HG03469 (cell line): ENCODE results near the gene KCNN1.

Experiments used
- ATAC-seq: cut with Tn5 transposase; IDR thresholded peaks from one replicate; pipeline ENCODE4 v1.9.1; 2021; ENCODE audit warnings: mild to moderate bottlenecking, moderate library complexity, moderate number of reproducible peaks; ENCODE audit not compliant: unreplicated experiment

KCNN1 gene

GRCh38 chr19:17946965-17947784, 19.7 kb upstream of the KCNN1 start:
- peak; percentile 10 for ATAC-seq

DNA sequence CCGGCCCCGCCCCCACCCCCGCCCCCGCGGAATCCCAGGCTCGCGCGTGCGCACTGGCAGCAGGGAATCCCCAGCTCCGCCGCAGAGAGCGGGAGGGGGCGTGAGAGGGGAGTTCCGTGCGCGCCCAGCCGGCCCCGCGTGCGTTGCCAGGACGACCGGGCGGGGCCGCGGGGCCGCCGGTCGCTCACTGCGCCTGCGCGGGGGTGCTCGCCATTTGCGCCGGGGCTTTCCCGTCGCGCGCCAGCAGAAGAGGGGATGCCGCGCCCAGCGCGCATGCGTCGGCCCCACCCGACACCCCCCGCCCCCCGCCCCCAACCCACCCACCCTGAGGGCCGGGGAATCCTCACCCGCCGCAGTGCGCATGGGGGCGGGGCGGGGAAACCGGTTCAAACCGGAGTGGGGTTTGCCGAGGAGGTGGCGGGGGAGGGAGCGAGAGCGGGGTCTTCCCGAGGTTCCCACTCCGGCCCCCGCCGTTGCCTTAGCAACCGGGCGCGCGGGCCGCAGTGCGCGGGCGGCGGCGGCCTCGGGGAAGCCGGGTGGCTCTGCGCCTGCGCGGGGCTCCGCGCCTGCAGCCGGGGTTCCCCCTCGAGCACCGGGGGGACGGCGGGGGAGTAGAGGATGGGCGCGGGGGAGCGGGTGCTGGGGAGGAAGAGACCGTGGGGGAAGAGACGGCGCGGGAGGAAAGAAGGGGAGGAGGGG, 18.9 kb upstream of the KCNN1 start:
- peak; percentile 29 for ATAC-seq

DNA sequence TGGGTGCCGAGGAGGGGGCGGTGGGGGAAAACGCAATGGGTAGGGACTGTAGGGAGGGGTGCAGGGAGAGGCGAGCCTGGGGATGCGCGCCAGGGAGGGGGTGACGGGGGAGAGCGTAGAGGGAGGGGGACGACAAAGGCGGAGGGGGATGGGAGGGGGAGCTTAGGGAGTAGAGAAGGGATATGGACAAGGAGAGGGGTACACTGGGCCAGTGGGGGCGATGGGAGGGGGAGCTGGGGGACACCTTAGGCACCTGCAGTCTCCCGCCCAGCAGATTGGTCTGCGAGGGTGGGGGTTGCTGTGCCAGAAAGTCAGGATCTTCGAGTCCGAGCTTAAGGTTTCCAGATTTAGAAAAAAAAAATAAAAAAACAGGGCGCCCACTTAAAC, 18.4 kb upstream of the KCNN1 start:
- no peak for ATAC-seq

DNA sequence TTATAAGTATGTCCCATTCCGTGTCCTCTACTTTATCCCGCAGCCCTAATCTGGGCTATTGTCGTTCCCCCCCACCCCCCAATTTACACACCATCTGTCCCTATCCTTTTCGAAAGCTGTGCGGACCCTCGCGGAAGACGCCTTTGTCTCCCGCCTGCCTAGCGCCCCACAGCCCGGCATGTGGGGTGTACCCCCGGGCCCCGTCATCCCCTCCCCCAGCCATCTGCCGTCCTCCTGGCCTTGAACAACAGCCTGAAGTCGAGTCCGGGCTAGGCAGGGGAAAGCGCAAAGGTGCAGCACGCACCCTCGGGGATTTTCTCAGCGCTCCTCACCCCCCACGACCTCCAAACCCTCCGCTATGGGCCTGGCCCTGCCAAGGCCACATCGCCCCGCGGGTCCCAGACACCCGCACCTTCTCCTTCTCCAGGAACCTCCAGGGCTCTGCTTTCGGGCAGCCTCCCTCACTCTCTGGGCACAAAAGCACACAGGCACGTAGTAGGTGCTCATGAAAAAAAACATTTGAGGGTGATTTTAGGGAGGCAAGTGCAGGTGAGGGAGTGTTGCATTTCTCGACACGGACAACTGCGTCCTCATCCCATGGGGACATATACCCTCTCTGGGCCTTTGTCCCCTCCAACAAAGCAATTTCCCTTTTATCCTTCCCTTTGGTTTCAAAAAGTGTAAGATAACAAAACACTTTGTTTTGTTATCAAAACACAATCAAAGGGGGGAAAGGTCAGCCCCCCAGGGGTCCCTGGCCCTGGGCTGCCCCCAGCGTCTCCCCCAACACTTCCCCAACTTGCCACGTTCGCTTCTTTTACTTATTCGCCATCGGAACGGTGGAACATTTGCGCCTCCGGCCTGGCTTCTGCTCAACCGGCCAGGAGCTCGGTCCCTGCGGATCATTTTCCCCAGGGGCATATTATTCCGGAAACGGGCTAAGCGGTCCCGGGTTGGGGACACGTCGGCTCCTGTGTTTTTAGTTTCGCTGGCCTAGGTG, 17.7 kb upstream of the KCNN1 start:
- ATAC-seq: no peak

GRCh38 chr19:17949956-17950309, 17.0 kb upstream of the KCNN1 start:
- no peak for ATAC-seq

DNA sequence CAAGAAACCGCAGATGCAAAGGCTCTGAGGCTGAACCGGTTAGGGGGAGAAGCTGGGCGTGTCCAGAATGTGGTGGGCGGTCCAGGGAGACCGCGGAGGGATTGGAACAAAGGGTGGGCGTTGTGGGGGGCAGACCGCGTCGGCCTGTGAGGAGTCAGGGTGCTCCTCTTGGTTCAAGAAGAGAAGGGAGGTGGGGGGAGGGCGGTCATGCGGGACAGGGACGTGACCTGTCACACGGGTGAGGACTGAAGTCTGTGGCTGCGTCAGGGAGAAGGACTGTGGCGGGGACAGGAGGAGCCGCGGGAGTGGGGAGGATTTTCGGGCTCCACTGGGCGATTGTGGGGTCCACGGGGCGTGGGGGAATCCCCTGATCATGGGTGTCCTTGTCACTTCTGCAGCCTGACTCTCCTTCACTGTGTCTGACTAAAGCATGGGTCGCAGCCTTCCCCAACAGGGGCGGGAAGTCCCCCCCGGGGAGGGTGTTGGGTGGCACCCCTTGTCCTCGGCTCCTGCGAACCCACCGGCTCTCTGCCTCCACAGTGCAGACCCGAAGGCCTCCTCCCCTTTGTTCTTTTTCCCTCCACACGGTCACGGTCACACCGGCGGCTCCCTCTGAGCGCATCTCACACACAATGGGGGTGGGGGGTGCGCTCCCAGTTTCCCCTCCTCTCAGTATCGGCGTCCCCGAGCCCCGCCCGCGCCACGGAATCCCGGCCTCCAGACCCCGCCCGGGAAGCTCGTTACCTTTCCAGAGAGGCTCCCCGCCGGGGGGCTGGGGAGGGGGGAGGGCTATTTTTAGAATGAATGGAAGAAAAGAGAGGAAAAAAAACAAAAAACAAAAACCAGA, 16.4 kb upstream of the KCNN1 start:
- ATAC-seq: no peak

DNA sequence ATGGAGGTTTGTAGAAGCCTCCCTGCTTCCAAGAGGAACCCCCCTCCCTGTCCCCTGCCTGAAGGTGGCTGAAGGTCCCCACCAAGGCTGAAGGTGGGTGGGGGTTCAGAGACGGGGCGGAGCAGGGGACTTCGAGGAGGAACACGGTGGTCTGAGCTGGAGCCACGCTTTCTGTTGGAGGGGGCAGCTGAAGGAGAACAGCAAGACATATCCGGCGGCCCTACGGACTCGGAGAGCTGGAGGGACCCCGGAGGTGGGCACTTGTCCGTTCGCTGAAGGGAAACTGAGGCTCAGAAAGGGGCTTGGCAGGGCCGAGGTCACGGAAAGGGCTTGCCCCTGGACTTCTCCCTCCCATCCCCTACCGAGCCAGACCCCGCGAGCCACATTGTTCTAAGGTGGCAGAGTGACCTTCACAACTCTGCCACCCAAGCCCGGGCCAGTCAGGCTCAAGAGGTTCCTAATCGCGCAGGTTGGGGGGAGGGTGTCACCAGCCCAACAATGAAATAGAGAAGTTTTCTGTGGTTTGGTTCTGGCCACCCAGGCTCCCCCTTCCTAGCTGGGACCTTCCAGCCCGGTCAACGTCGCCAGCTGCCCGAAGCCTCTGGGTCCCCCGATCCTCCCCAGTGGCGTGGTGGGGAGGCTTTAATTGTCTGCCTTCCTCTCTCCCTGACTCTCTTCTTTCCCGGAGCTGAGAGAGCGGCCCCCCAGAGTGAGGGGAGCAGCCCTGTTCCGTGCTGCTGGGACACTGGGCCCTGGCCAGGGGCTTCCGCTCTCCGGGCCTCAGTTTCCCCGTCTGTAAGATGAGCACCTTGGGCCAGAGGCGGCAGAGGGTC, 15.5 kb upstream of the KCNN1 start:
- no peak for ATAC-seq

- ATAC-seq: no peak
These were observed 14.6 kb upstream of the KCNN1 start for GRCh38 chr19:17951990-17952976.

DNA sequence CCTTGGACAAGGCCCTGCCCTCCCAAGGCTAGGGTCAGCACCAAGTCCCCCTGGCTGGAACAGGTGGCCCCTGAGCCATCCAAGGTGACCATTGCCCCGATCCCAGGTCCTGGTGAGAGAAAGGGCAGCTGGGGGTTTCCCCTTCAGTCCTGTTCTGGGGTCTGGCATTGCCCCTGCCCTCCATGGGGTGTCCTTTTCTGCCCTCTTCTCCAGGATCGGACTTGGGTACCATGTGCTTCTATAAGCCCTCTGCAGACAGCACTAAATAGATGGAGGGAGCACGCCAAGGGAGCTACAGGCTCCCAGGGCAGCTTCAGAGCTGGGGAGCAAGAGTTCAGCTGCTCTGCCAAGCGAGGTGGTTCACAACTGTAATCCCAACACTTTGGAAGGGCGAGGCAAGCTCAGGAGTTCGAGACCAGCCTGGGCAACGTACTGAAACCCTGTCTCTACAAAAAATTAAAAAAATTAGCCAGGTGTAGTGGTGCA, 13.5 kb upstream of the KCNN1 start:
- no peak for ATAC-seq

GRCh38 chr19:17953869-17954268, 13.0 kb upstream of the KCNN1 start:
- no peak for ATAC-seq

- no peak for ATAC-seq
These were observed 12.5 kb upstream of the KCNN1 start for GRCh38 chr19:17954401-17954800.

GRCh38 chr19:17957149-17957849, 9.6 kb upstream of the KCNN1 start:
- no peak for ATAC-seq

- no peak for ATAC-seq
These were observed 9.0 kb upstream of the KCNN1 start for GRCh38 chr19:17957885-17958284.

DNA sequence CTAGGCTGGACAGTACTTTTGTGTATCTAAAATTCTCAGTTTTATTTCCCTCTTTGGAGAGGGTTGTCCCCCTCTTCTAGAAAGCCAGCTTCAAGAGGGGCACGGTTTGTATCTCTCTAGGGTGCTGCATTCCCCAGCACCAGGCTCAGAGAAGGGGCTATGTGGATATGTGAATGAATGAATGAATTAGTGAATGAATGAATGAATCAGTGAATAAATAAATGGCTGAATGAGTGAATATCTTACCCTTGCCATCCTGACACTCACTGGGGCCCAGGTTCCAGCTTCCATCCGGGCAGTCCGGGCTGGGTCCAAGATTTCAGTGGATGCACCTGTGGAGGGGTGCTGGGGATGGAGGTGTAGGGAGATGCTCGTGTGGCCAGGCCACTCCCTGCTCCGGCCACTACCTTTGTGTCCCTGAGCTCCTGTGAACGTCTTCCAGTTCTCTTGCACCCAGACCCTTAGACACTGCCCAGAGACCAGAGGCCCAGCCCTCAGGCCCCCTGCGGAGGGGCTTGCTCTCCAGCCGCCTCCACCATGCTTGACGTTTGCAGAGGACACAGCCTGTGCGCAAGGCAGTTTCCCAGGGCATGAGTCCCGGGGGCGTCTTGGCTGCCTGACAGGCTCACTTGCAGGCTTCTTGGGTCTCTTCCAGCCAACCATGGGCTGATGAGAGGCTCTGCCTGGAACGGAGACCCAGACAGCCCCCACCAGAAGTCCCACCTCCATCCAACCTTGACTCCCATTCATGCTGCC, 2.8 kb upstream of the KCNN1 start:
- ATAC-seq: no peak

- ATAC-seq: no peak
These were observed 1.4 kb upstream of the KCNN1 start for GRCh38 chr19:17965370-17966128.

GRCh38 chr19:17966129-17966483, 801 bp upstream of the KCNN1 start:
- no peak for ATAC-seq
